ENCODE results near the gene NTF4. TPM values are rescaled to one million over a fixed set of nuclear protein-coding genes. Genes with fewer than 3 reads are reported as not detected.
A peak's percentile ranks its signal among the peaks of the same experiment; 100 is the strongest.

NTF4 gene
- total RNA-seq, 1 donor from 2014 or later, result 7.3 TPM

- no peaks in the 10 kb centered on the region for H3K9me3 Mint-ChIP-seq (ENCODE audit: unreplicated experiment)
- no peak overlapping the region for H3K27ac Mint-ChIP-seq (ENCODE audit: unreplicated experiment)
- peaks cover 30% of the 10 kb centered on the region for H3K36me3 Mint-ChIP-seq (ENCODE audit: low read depth, unreplicated experiment)
- Histone ChIP-seq H4K20me1 (ENCODE audit: insufficient read depth, low read length) (peaks cover 69% of the 10 kb centered on the region), H3K79me2 (ENCODE audit: insufficient read depth, low read length) (peaks cover 17% of the 10 kb centered on the region), H3K36me3 (ENCODE audit: insufficient read depth, low read length) (peaks cover 26% of the 10 kb centered on the region), H3K4me3 (ENCODE audit: insufficient read depth, low read depth, low read length) (no peak overlapping the region), H3K27ac (ENCODE audit: low read depth, low read length) (no peak overlapping the region), H2AFZ (ENCODE audit: low read depth, low read length) (no peak overlapping the region), H3K4me1 (ENCODE audit: insufficient read depth, low read length) (peaks cover 11% of the 10 kb centered on the region), H3K27me3 (ENCODE audit: insufficient read depth, low read length) (no peaks in the 10 kb centered on the region), H3K9ac (ENCODE audit: low read length) (no peak overlapping the region), H3K4me2 (ENCODE audit: low read length) (no peak overlapping the region), H3K9me3 (ENCODE audit: insufficient read depth, low read depth, low read length) (no peaks in the 10 kb centered on the region)
- TF ChIP-seq EZH2 (IDR thresholded peaks at IDR 0.05; ENCODE audit: insufficient read depth, low read length) (no peak), CTCF (IDR thresholded peaks at IDR 0.05; ENCODE audit: insufficient read depth, low read depth, low read length) (no peak)
- no peak overlapping the region for H3K4me3 Mint-ChIP-seq (ENCODE audit: unreplicated experiment)
- no peak for DNase-seq (ENCODE audit: low read depth)
- peaks cover 16% of the 10 kb centered on the region for H3K4me1 Mint-ChIP-seq (ENCODE audit: low read depth, unreplicated experiment)
- FAIRE-seq, result no peak
- no peaks in the 10 kb centered on the region for H3K27me3 Mint-ChIP-seq (ENCODE audit: low read depth, unreplicated experiment)
These were observed 43.2 kb upstream of the NTF4 start for GRCh38 chr19:49107625-49108459.

GRCh38 chr19:49106648-49107135, 42.1 kb upstream of the NTF4 start:
- H3K27ac ChIP-seq (ENCODE audit: low read depth, low read length), result no peak overlapping the region
- H3K27me3 ChIP-seq (ENCODE audit: insufficient read depth, low read length), result no peaks in the 10 kb centered on the region
- Mint-ChIP-seq H3K27me3 (ENCODE audit: low read depth, unreplicated experiment) (no peaks in the 10 kb centered on the region), H3K36me3 (ENCODE audit: low read depth, unreplicated experiment) (peaks cover 28% of the 10 kb centered on the region), H3K27ac (ENCODE audit: unreplicated experiment) (no peak overlapping the region), H3K4me1 (ENCODE audit: low read depth, unreplicated experiment) (peaks cover 16% of the 10 kb centered on the region), H3K9me3 (ENCODE audit: unreplicated experiment) (no peaks in the 10 kb centered on the region), H3K4me3 (ENCODE audit: unreplicated experiment) (no peak overlapping the region)
- H3K9ac ChIP-seq (ENCODE audit: low read length), result no peak overlapping the region
- H2AFZ ChIP-seq (ENCODE audit: low read depth, low read length), result no peak overlapping the region
- peaks cover 76% of the 10 kb centered on the region for H4K20me1 ChIP-seq (ENCODE audit: insufficient read depth, low read length)
- DNase-seq (ENCODE audit: low read depth), result no peak
- peaks cover 11% of the 10 kb centered on the region for H3K4me1 ChIP-seq (ENCODE audit: insufficient read depth, low read length)
- no peak for FAIRE-seq
- H3K79me2 ChIP-seq (ENCODE audit: insufficient read depth, low read length), result peaks cover 23% of the 10 kb centered on the region
- H3K9me3 ChIP-seq (ENCODE audit: insufficient read depth, low read depth, low read length), result no peaks in the 10 kb centered on the region
- H3K36me3 ChIP-seq (ENCODE audit: insufficient read depth, low read length), result peaks cover 28% of the 10 kb centered on the region
- TF ChIP-seq CTCF (IDR thresholded peaks at IDR 0.05; ENCODE audit: insufficient read depth, low read depth, low read length) (peak; percentile 69), EZH2 (IDR thresholded peaks at IDR 0.05; ENCODE audit: insufficient read depth, low read length) (no peak)
- H3K4me2 ChIP-seq (ENCODE audit: low read length), result no peak overlapping the region
- no peak overlapping the region for H3K4me3 ChIP-seq (ENCODE audit: insufficient read depth, low read depth, low read length)

Data from astrocyte (in vitro differentiated cells and primary cell).